H9 (cell line): Measurements from ENCODE around the gene FZD2. TPM values are rescaled to one million over a fixed set of nuclear protein-coding genes. Genes with fewer than 3 reads are reported as not detected.

ENCODE experiments used
- DNase-seq: peaks from one replicate; pipeline ENCODE4 v3.0.0-alpha.2; 2017
- H2AFZ ChIP-seq: one replicate; pipeline ENCODE4 v1.6.1; 2013; ENCODE audit warnings: mild to moderate bottlenecking, low read length, control low read depth, moderate library complexity
- H2AK5ac ChIP-seq: 2 replicates; pipeline ENCODE4 v1.6.1; 2013; ENCODE audit warnings: low read length, control low read depth, mixed read lengths; ENCODE audit not compliant: insufficient read length
- H2BK120ac ChIP-seq: one replicate; pipeline ENCODE4 v1.6.1; 2013; ENCODE audit warnings: low read depth, mild to moderate bottlenecking, low read length, control low read depth, inconsistent platforms; ENCODE audit not compliant: poor library complexity, severe bottlenecking
- H2BK12ac ChIP-seq: 2 replicates; pipeline ENCODE4 v1.6.1; 2013; ENCODE audit warnings: low read length, control low read depth, mixed read lengths, low read depth; ENCODE audit not compliant: insufficient read length
- H2BK15ac ChIP-seq: 2 replicates; pipeline ENCODE4 v1.6.1; 2013; ENCODE audit warnings: low read depth, low read length, control low read depth
- H2BK20ac ChIP-seq: one replicate; pipeline ENCODE4 v1.6.1; 2013; ENCODE audit warnings: low read depth, mild to moderate bottlenecking, low read length, control low read depth, inconsistent platforms; ENCODE audit not compliant: poor library complexity, severe bottlenecking
- H2BK5ac ChIP-seq: 2 replicates; pipeline ENCODE4 v1.6.1; 2013; ENCODE audit warnings: low read length, control low read depth, mixed read lengths; ENCODE audit not compliant: insufficient read length
- H3K14ac ChIP-seq: 2 replicates; pipeline ENCODE4 v1.6.1; 2013; ENCODE audit warnings: low read length, control low read depth; ENCODE audit not compliant: insufficient read depth
- H3K18ac ChIP-seq: 2 replicates; pipeline ENCODE4 v1.6.1; 2013; ENCODE audit warnings: low read depth, mild to moderate bottlenecking, mixed read lengths, low read length, control low read depth; ENCODE audit not compliant: insufficient read length
- H3K23ac ChIP-seq: 2 replicates; pipeline ENCODE4 v1.6.1; 2013; ENCODE audit warnings: low read length, control low read depth, mixed read lengths, low read depth; ENCODE audit not compliant: insufficient read length
- H3K23me2 ChIP-seq: 2 replicates; pipeline ENCODE4 v1.6.1; 2013; ENCODE audit warnings: low read depth, mild to moderate bottlenecking, mixed read lengths, low read length, control low read depth; ENCODE audit not compliant: insufficient read length, poor library complexity, severe bottlenecking
- H3K27ac ChIP-seq: 2 replicates; pipeline ENCODE4 v1.5.1; 2013; ENCODE audit warnings: low read length, control low read depth, mixed read lengths, low read depth; ENCODE audit not compliant: insufficient read length
- H3K27me3 ChIP-seq: 2 replicates; pipeline ENCODE4 v1.6.1; 2013; ENCODE audit warnings: low read length, control low read depth, inconsistent platforms; ENCODE audit not compliant: insufficient read depth
- H3K4ac ChIP-seq: 2 replicates; pipeline ENCODE4 v1.6.1; 2013; ENCODE audit warnings: low read depth, mild to moderate bottlenecking, control low read depth, inconsistent platforms, low read length, moderate library complexity
- H3K4me1 ChIP-seq: 2 replicates; pipeline ENCODE4 v1.6.1; 2013; ENCODE audit warnings: low read length, control low read depth, inconsistent platforms; ENCODE audit not compliant: insufficient read depth
- H3K4me2 ChIP-seq: 2 replicates; pipeline ENCODE4 v1.6.1; 2013; ENCODE audit warnings: low read length, control low read depth, mixed read lengths; ENCODE audit not compliant: insufficient read length, insufficient read depth
- H3K56ac ChIP-seq: 2 replicates; pipeline ENCODE4 v1.6.1; 2013; ENCODE audit warnings: low read depth, mild to moderate bottlenecking, mixed read lengths, low read length, control low read depth; ENCODE audit not compliant: insufficient read length
- H3K79me1 ChIP-seq: 2 replicates; pipeline ENCODE4 v1.6.1; 2013; ENCODE audit warnings: low read depth, mild to moderate bottlenecking, moderate library complexity, low read length, control low read depth, inconsistent platforms; ENCODE audit not compliant: insufficient read depth, poor library complexity, severe bottlenecking
- H3K79me2 ChIP-seq: 2 replicates; pipeline ENCODE4 v1.6.1; 2013; ENCODE audit warnings: low read length, control low read depth, inconsistent platforms; ENCODE audit not compliant: insufficient read depth
- H3K9ac ChIP-seq: 2 replicates; pipeline ENCODE4 v1.6.1; 2013; ENCODE audit warnings: low read length, control low read depth, mixed read lengths; ENCODE audit not compliant: insufficient read length; ENCODE audit errors: extremely low read depth
- H3K9me3 ChIP-seq: one replicate; pipeline ENCODE4 v1.6.1; 2013; ENCODE audit warnings: low read depth, low read length, inconsistent platforms; ENCODE audit not compliant: control insufficient read depth
- H3T11ph ChIP-seq: one replicate; pipeline ENCODE4 v1.6.1; 2013; ENCODE audit warnings: mild to moderate bottlenecking, low read length, control low read depth, inconsistent platforms
- H4K20me1 ChIP-seq: one replicate; pipeline ENCODE4 v1.6.1; 2013; ENCODE audit not compliant: control insufficient read depth, insufficient read length, insufficient read depth
- H4K5ac ChIP-seq: 2 replicates; pipeline ENCODE4 v1.6.1; 2013; ENCODE audit warnings: low read depth, mild to moderate bottlenecking, mixed read lengths, low read length, control low read depth; ENCODE audit not compliant: insufficient read length
- H4K8ac ChIP-seq: replicated peaks from 2 replicates; pipeline ENCODE4 v1.6.1; 2013; ENCODE audit warnings: low read length, control low read depth, mixed read lengths, low read depth; ENCODE audit not compliant: insufficient read length
- H4K91ac ChIP-seq: 2 replicates; pipeline ENCODE4 v1.6.1; 2013; ENCODE audit warnings: low read depth, mild to moderate bottlenecking, moderate library complexity, mixed read lengths, low read length, control low read depth; ENCODE audit not compliant: insufficient read length
- H3K27ac Mint-ChIP-seq, 3 experiments: 2 replicates in 2 of 3; 3 replicates in 1 of 3; pipeline ENCODE4 v1.8.0; 2020 to 2021; ENCODE audit warnings: mixed read lengths in 3 of 3, mild to moderate bottlenecking in 1 of 3, moderate library complexity in 1 of 3
- H3K27me3 Mint-ChIP-seq: 2 replicates; pipeline ENCODE4 v1.8.0; 2021; ENCODE audit warnings: low read depth, mild to moderate bottlenecking, moderate library complexity, mixed read lengths
- H3K36me3 Mint-ChIP-seq, 3 experiments: 2 replicates in 2 of 3; 3 replicates in 1 of 3; pipeline ENCODE4 v1.8.0; 2020 to 2021; ENCODE audit warnings: low read depth in 3 of 3, mixed read lengths in 3 of 3; ENCODE audit not compliant: insufficient read depth in 1 of 3
- H3K4me1 Mint-ChIP-seq, 2 experiments: 2 replicates each; pipeline ENCODE4 v1.8.0; 2020; ENCODE audit warnings: mixed read lengths in 2 of 2
- H3K4me3 Mint-ChIP-seq, 2 experiments: 2 replicates in 1 of 2; 3 replicates in 1 of 2; pipeline ENCODE4 v1.8.0; 2020 to 2021; ENCODE audit warnings: mild to moderate bottlenecking in 2 of 2, mixed read lengths in 2 of 2, moderate library complexity in 1 of 2
- H3K9me3 Mint-ChIP-seq, 2 experiments: 2 replicates in 1 of 2; 3 replicates in 1 of 2; pipeline ENCODE4 v1.8.0; 2020; ENCODE audit warnings: mild to moderate bottlenecking in 2 of 2, mixed read lengths in 2 of 2, moderate library complexity in 1 of 2
- CTCF ChIP-seq: fragments of 200-600 bp; sonication (generic); conservative IDR thresholded peaks from 3 replicates; pipeline ENCODE4 v1.8.0; 2021; ENCODE audit warnings: antibody characterized with exemption, mild to moderate bottlenecking
- WGBS: extraction: QIAGEN DNeasy Blood & Tissue Kit; methylation state at CpG from one replicate; pipeline ENCODE4 v1.1.7; 2013; ENCODE audit warnings: missing lambda C conversion rate, low lambda C conversion rate, mixed read lengths; ENCODE audit not compliant: insufficient read length; ENCODE audit errors: extremely low coverage; 5-methylcytosine and 5-hydroxymethylcytosine counted together
- total RNA-seq: library from RNA; stranded (reverse); gene quantifications from 2 replicates; pipeline ENCODE4 v1.2.1, GENCODE V29; 2021

The FZD2 gene
- total RNA-seq, 1 experiment from 2014 or later = 18.2 TPM

GRCh38 chr17:44587339-44587738, 30.1 kb downstream of the FZD2 start:
- H2BK20ac ChIP-seq = no peak overlapping the region
- no peaks in the 10 kb centered on the region for H3K79me2 ChIP-seq
- Mint-ChIP-seq H3K27ac (no peak overlapping the region), H3K4me1 (peaks cover 15 to 16% of the 10 kb centered on the region in 2 experiments), H3K4me3 (no peak overlapping the region), H3K27me3 (peaks cover 2% of the 10 kb centered on the region), H3K9me3 (no peaks in the 10 kb centered on the region), H3K36me3 (no peaks in the 10 kb centered on the region; a peak in 1 of 7 replicates)
- H3K4me1 ChIP-seq = no peaks in the 10 kb centered on the region
- no peak overlapping the region for H2AK5ac ChIP-seq
- H3K23me2 ChIP-seq = no peaks in the 10 kb centered on the region
- no peak overlapping the region for H3K14ac ChIP-seq
- H4K91ac ChIP-seq = no peak overlapping the region
- no peak overlapping the region for H3K18ac ChIP-seq
- H3K27me3 ChIP-seq = no peaks in the 10 kb centered on the region
- peak; percentile 78 for DNase-seq
- H3T11ph ChIP-seq = no peak overlapping the region
- H4K20me1 ChIP-seq = no peaks in the 10 kb centered on the region
- no peak overlapping the region for H2BK120ac ChIP-seq
- no peak overlapping the region for H3K9ac ChIP-seq
- no peak overlapping the region for H4K8ac ChIP-seq
- no peaks in the 10 kb centered on the region for H3K79me1 ChIP-seq
- no peak overlapping the region for H3K4me2 ChIP-seq
- H3K4ac ChIP-seq = no peak overlapping the region
- H3K9me3 ChIP-seq = no peaks in the 10 kb centered on the region
- no peak overlapping the region for H2BK15ac ChIP-seq
- no peak overlapping the region for H2BK12ac ChIP-seq
- H3K56ac ChIP-seq = no peak overlapping the region
- no peak for TF ChIP-seq CTCF
- H3K23ac ChIP-seq = no peak overlapping the region
- H2BK5ac ChIP-seq = no peak overlapping the region
- no peak overlapping the region for H2AFZ ChIP-seq
- WGBS = no CpG with 5 or more reads among the region's 2 CpGs
- H4K5ac ChIP-seq = no peak overlapping the region
- no peak overlapping the region for H3K27ac ChIP-seq
